ENCODE data around the gene AADACL2.
"Not testable (repeated sequence)": the region's sequence is repeated elsewhere in the genome, so short reads cannot be mapped to it uniquely, and the experiment has no call there.

Gene AADACL2

GRCh38 chr3:151765685-151766084, 32.0 kb downstream of the AADACL2 start:
- no peak for DNase-seq (ENCODE audit: low read depth)

DNA sequence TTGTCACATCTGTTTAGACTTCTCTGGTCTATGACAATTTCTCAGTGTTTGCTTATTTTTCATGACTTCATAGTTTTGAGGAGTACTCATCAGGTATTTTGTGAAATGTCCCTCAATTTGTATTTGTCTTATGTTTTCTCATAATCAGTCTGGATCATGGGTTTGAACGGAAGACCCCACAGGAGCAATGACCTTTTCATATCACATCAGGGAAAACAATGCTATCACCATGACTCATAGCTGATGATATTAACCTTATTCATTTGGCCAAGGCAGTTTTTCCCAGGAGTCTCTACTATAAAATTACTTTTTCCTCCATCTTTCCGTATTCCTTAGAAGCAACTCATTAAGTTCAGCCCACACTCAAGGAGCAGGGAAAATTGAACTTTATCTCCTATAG, 32.7 kb downstream of the AADACL2 start:
- no peak for DNase-seq (ENCODE audit: low read depth)

GRCh38 chr3:151768393-151768930, 34.7 kb downstream of the AADACL2 start:
- DNase-seq (ENCODE audit: low read depth) = no peak

- no peak for DNase-seq (ENCODE audit: low read depth)
These were observed 35.4 kb downstream of the AADACL2 start for GRCh38 chr3:151769175-151769574.

- no peak for DNase-seq (ENCODE audit: low read depth)
These were observed 37.2 kb downstream of the AADACL2 start for GRCh38 chr3:151770956-151771355.

DNA sequence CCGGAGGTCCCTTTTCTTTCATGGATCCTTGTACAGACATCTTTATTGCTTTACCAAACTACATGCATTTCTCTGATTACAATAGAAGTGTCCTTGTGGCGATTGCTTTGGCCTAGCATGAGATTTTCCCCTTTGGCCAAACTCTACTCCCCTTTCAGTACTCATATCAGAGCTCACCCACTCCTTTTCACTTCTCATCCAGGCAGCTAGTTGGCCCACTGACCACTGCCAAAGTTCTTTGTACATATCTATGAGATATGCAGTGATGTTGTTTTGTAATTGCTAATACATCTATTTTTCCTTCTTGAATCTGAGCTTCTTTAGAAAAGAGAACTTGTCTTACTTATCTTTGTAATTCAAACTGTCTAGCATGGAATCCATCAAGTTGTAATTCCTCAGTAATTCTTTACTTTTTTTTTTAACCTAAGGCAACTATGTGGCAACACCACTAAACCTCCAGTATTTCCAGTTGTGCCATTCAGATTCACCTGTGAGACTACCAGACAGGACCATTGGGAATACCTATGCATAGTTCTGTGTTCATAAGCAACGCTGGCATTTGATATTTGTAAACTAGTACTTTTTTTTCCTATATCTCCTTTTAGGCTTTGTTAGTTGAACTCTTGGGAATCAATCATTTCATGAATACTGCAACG, 39.2 kb downstream of the AADACL2 start:
- no peak for DNase-seq (ENCODE audit: low read depth)

- no peak for DNase-seq (ENCODE audit: low read depth)
These were observed 40.5 kb downstream of the AADACL2 start for GRCh38 chr3:151774235-151774634.

DNA sequence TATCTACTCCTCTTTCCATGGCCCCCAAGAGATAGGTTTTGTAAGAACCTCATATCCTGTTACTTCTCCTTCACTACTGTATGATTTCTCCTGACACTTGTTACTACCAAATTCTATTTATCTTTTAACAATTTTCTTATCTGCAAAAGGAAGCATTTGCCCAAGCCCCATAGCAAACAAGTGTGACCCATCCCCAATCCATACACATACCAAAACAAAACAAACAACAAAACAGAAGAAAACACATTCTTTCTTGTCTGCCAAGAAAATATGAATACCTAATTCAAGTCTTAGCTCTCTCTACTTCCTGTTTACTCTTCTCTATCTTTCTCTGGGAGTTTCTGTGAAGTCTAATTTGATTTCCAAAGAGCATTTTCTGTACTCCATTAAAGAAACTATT, 41.2 kb downstream of the AADACL2 start:
- no peak for DNase-seq (ENCODE audit: low read depth)

DNA sequence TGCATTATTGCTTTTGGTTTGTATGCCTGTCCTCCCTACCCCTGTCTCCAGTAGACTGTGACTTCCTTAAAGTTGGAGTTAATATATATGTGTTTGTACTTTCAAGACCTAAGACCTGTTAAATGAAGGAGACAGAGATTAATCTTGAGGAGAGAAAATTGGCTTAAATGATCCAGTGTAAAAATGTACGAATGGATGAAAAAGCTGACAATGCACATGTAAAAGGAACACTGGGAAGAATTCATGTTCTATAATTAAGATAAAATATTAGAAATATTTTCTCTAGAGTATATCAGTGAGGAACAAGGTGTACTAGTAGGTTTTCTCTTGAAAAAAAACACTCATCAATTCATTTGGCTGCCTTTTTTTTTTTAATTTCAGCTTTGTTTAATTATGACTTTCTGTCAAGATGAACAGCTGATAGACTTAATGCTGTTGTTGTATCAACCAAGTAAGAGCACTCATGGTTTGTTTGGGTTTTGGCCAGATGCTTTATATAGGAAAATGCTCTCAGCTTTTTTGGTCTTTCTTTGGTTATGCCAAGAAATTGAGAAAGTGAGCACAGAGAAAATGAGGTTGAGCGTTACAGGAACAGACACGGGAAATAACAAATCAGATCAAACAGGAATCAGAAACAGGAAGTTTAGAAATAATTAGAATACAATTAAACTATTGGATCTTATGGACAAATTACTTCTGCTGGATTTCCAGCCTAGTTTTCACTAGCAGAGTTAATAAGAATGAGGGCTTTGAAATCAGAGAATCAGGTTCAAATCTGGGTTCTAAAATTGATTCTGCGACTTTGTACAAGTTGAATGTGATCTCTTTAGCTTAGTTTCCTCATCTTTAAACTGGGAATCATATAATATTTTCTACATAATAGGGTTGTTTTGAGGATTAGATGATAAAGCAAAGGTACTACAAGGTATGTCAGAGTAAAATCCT, 41.9 kb downstream of the AADACL2 start:
- DNase-seq (ENCODE audit: low read depth) = no peak

GRCh38 chr3:151776259-151776740, 42.6 kb downstream of the AADACL2 start:
- DNase-seq (ENCODE audit: low read depth) = no peak

DNA sequence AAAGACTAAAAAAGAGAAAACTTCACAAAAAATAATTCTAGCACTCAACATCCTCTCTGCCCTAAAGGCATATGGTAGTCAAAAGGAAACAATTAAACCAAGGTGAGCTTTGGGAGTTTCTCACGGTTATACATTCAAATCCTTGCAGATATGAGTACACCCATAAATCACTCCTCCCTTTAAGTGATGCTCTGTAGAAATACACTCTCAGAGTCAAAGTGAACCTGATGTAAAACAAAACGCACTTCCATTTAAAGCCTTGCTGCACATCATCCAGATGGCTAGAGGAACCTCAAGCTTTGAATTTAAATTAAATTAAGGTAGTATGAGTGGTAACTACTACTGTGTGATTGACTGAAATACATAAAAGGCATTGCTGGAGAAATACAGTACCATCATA, 44.2 kb downstream of the AADACL2 start:
- no peak for DNase-seq (ENCODE audit: low read depth)

- DNase-seq (ENCODE audit: low read depth) = no peak
These were observed 53.9 kb downstream of the AADACL2 start for GRCh38 chr3:151787626-151788025.

DNA sequence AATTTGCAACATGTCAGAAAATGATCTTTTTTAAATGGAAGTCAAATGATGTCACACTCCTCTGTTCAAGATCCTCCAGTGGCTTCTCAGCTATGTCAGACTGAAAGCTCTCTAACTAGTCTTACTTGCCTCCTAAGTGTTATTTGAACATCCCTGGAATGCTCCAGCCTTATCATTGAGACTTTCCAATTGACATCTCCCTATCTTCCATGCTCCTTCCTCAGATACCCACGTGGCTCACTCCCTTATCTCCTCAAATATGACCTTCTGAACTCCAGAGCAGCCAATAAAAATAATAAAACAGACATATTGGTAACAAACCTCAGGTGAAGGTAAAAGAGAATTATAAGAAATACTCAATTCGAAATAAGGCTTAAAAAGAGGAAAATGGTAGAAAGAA, 54.7 kb downstream of the AADACL2 start:
- DNase-seq (ENCODE audit: low read depth) = no peak

GRCh38 chr3:151789853-151790463, 56.2 kb downstream of the AADACL2 start:
- no peak for DNase-seq (ENCODE audit: low read depth)

GRCh38 chr3:151790763-151791162, 57.0 kb downstream of the AADACL2 start:
- not testable (repeated sequence) for DNase-seq (ENCODE audit: low read depth)

- no peak for DNase-seq (ENCODE audit: low read depth)
These were observed 58.7 kb downstream of the AADACL2 start for GRCh38 chr3:151792411-151792810.

- no peak for DNase-seq (ENCODE audit: low read depth)
These were observed 59.9 kb downstream of the AADACL2 start for GRCh38 chr3:151793636-151794035.

DNA sequence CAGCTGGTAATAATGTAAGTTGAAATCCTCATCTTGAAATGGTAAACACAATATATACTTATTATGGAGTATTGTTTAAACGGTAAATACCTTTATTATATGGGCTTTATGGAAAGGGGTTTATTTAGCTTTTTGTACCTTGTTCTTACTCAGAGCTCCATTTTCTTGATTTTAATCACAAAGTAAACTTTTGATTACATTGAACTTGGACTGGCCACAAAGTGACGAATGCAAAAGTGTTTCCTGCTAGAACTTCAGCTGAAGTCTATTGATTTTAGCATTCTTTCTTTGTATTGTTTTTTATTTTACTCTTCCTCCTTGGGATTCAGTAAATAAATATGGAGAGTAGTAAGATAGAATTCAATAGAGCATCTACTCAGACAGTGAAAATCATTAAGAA, 60.4 kb downstream of the AADACL2 start:
- DNase-seq (ENCODE audit: low read depth) = no peak

DNA sequence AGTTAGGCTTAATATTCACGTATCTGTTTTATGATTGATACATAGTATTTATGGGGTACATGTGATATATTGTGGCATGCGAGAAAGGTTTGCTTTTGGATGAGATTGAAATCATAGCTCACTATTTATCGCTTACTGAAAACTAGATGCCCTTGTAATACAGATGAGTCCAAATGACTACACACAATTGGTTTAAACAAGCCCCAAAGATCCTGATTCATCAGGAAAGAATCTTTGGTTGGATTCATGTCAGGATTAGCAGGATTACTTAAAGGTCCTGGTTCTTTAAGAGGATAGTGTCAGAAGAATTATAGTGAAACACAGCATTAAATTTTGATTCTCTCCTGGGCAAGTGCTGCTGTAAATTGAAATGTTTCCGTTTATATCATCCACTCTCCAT, 61.5 kb downstream of the AADACL2 start:
- DNase-seq (ENCODE audit: low read depth) = no peak

- DNase-seq (ENCODE audit: low read depth) = no peak
These were observed 62.5 kb downstream of the AADACL2 start for GRCh38 chr3:151796105-151796680.

- DNase-seq (ENCODE audit: low read depth) = no peak
These were observed 64.7 kb downstream of the AADACL2 start for GRCh38 chr3:151798466-151798865.

GRCh38 chr3:151800431-151800830, 66.7 kb downstream of the AADACL2 start:
- no peak for DNase-seq (ENCODE audit: low read depth)

Data from activated T-cell treated with anti-CD3 and anti-CD28 coated beads for 24 hours (primary cell).